Fibroblast of villous mesenchyme (primary cell): ENCODE data around the gene CCL15. TPM values are rescaled to one million over a fixed set of nuclear protein-coding genes. Genes with fewer than 3 reads are reported as not detected.

ENCODE experiments used
- DNase-seq: peaks from one replicate; pipeline ENCODE4 v3.0.0-alpha.2; 2010; ENCODE audit warnings: low read depth
- H3K4me3 ChIP-seq: 2 replicates; pipeline ENCODE4 v1.5.1; 2011; ENCODE audit warnings: low read depth, mild to moderate bottlenecking, low read length
- CTCF ChIP-seq: IDR thresholded peaks from 2 replicates; pipeline ENCODE4 v1.5.1; 2012; ENCODE audit warnings: low read depth, mild to moderate bottlenecking, low read length; ENCODE audit not compliant: insufficient read depth
- total RNA-seq: library from RNA; depleted of rRNA; stranded (reverse); fragments of >200 nt; gene quantifications from 2 replicates; pipeline ENCODE4 v1.2.3, GENCODE V29; 2012

CCL15 gene
- not detected in 2 replicates for total RNA-seq

GRCh38 chr17:36001110-36001771 is at the start of gene CCL15:
CCL15 (minus strand) TSS chr17:36001553; CDS start chr17:36001492, 61 bp downstream.
- H3K4me3 ChIP-seq = no peak within 1 kb of the TSS
- no peak for TF ChIP-seq CTCF
- no peak for DNase-seq

GRCh38 chr17:36049643-36050042 is 48.3 kb upstream of the CCL15 start:
- DNase-seq = no peak
- TF ChIP-seq CTCF = no peak
- no peak overlapping the region for H3K4me3 ChIP-seq

GRCh38 chr17:36048066-36048465 is 46.7 kb upstream of the CCL15 start:
- H3K4me3 ChIP-seq = no peak overlapping the region
- no peak for TF ChIP-seq CTCF
- DNase-seq = no peak

- no peak for DNase-seq
- no peak overlapping the region for H3K4me3 ChIP-seq
- no peak for TF ChIP-seq CTCF
Measured at GRCh38 chr17:36036235-36036634, 34.9 kb upstream of the CCL15 start.

GRCh38 chr17:36034127-36034526 is 32.8 kb upstream of the CCL15 start:
- no peak for DNase-seq
- no peak for TF ChIP-seq CTCF
- no peak overlapping the region for H3K4me3 ChIP-seq

GRCh38 chr17:36030956-36031355 is 29.6 kb upstream of the CCL15 start:
- no peak for TF ChIP-seq CTCF
- no peak overlapping the region for H3K4me3 ChIP-seq
- DNase-seq = no peak

- H3K4me3 ChIP-seq = no peak overlapping the region
- TF ChIP-seq CTCF = no peak
- no peak for DNase-seq
Measured at GRCh38 chr17:36027761-36028160, 26.4 kb upstream of the CCL15 start.
